Smooth muscle cell (in vitro differentiated cells): ENCODE data around the gene SLC43A2. TPM values are rescaled to one million over a fixed set of nuclear protein-coding genes. Genes with fewer than 3 reads are reported as not detected.
A peak's percentile ranks its signal among the peaks of the same experiment; 100 is the strongest.

Source experiments
- DNase-seq: peaks from one replicate; lab custom pipeline; 2025; ENCODE audit not compliant: unreplicated experiment; lab: John Stamatoyannopoulos, UW
- H2AFZ ChIP-seq: fragments of 200-600 bp; sonication (generic); 2 replicates; pipeline ENCODE4 v1.6.0; 2016; ENCODE audit warnings: antibody characterized with exemption, low read depth, mild to moderate bottlenecking
- H3F3A ChIP-seq: fragments of 200-600 bp; sonication (generic); 2 replicates; pipeline ENCODE4 v1.6.0; 2017; ENCODE audit warnings: antibody characterized with exemption, low read depth
- H3K27ac ChIP-seq: fragments of 200-600 bp; sonication (generic); 2 replicates; pipeline ENCODE4 v1.5.1; 2016; ENCODE audit warnings: low read depth, mild to moderate bottlenecking
- H3K27me3 ChIP-seq: fragments of 200-600 bp; sonication (generic); 2 replicates; pipeline ENCODE4 v1.6.1; 2016; ENCODE audit warnings: low read depth, mild to moderate bottlenecking
- H3K36me3 ChIP-seq: fragments of 200-600 bp; sonication (generic); 2 replicates; pipeline ENCODE4 v1.5.1; 2016; ENCODE audit warnings: low read depth
- H3K4me1 ChIP-seq: fragments of 200-600 bp; sonication (generic); 2 replicates; pipeline ENCODE4 v1.5.1; 2016; ENCODE audit warnings: low read depth
- H3K4me2 ChIP-seq: fragments of 200-600 bp; sonication (generic); 2 replicates; pipeline ENCODE4 v1.6.0; 2016; ENCODE audit warnings: mild to moderate bottlenecking
- H3K4me3 ChIP-seq: fragments of 200-600 bp; sonication (generic); 2 replicates; pipeline ENCODE4 v1.5.1; 2016; ENCODE audit warnings: mild to moderate bottlenecking
- H3K79me2 ChIP-seq: fragments of 200-600 bp; sonication (generic); 2 replicates; pipeline ENCODE4 v1.6.0; 2016; ENCODE audit warnings: low read depth, mild to moderate bottlenecking
- H3K9ac ChIP-seq: fragments of 200-600 bp; sonication (generic); 2 replicates; pipeline ENCODE4 v1.6.0; 2016; ENCODE audit warnings: low read depth
- H3K9me3 ChIP-seq: fragments of 200-600 bp; sonication (generic); replicated peaks from 2 replicates; pipeline ENCODE4 v1.5.1; 2016; ENCODE audit warnings: low read depth
- H4K20me1 ChIP-seq: fragments of 200-600 bp; sonication (generic); 2 replicates; pipeline ENCODE4 v1.6.0; 2016; ENCODE audit warnings: low read depth
- CTCF ChIP-seq: fragments of 200-600 bp; sonication (generic); IDR thresholded peaks from 2 replicates; pipeline ENCODE4 v1.5.1; 2017; ENCODE audit warnings: borderline replicate concordance, mild to moderate bottlenecking, antibody characterized with exemption; ENCODE audit not compliant: insufficient read depth, poor library complexity, severe bottlenecking
- WGBS: methylation state at CpG from one replicate; pipeline ENCODE4 v1.1.7; 2016; ENCODE audit warnings: low lambda C conversion rate; 5-methylcytosine and 5-hydroxymethylcytosine counted together
- polyA plus RNA-seq: library from polyadenylated mRNA; unstranded; fragments of >200 nt; fragmentation: Nextera tagmentation; extraction: Ambion mirVana; gene quantifications from 2 replicates; pipeline ENCODE4 v1.2.1, GENCODE V29; 2016
- total RNA-seq: library from RNA; depleted of rRNA; stranded (reverse); fragments of >200 nt; gene quantifications from 2 replicates; pipeline ENCODE4 v1.2.3, GENCODE V29; 2014

The SLC43A2 gene
- total and polyA plus RNA-seq, 2 experiments from 2014 or later = 3.8 to 5.3 TPM

GRCh38 chr17:1577182-1577581 is 51.5 kb downstream of the SLC43A2 start:
- TF ChIP-seq CTCF = no peak
- no peaks in the 10 kb centered on the region for H3K36me3 ChIP-seq
- no peak overlapping the region for H3K9ac ChIP-seq
- no peak overlapping the region for H3K4me2 ChIP-seq
- peak overlapping the region; percentile 67 for H3K27ac ChIP-seq
- no peaks in the 10 kb centered on the region for H3K79me2 ChIP-seq
- H2AFZ ChIP-seq = no peak overlapping the region
- peaks cover 5% of the 10 kb centered on the region for H3F3A ChIP-seq
- no peaks in the 10 kb centered on the region for H3K9me3 ChIP-seq
- H4K20me1 ChIP-seq = no peaks in the 10 kb centered on the region
- H3K4me3 ChIP-seq = no peak overlapping the region
- DNase-seq = peak; percentile 65
- no peaks in the 10 kb centered on the region for H3K27me3 ChIP-seq
- no peaks in the 10 kb centered on the region for H3K4me1 ChIP-seq
- WGBS = 12% methylated on average over 12 of the region's 12 CpGs

GRCh38 chr17:1576500-1576899 is 52.1 kb downstream of the SLC43A2 start:
- Histone ChIP-seq H3K36me3 (no peaks in the 10 kb centered on the region), H3K4me2 (no peak overlapping the region), H3K9me3 (no peaks in the 10 kb centered on the region), H3K79me2 (no peaks in the 10 kb centered on the region), H2AFZ (no peak overlapping the region), H3K27me3 (no peaks in the 10 kb centered on the region), H4K20me1 (no peaks in the 10 kb centered on the region), H3K9ac (no peak overlapping the region), H3K4me1 (no peaks in the 10 kb centered on the region), H3F3A (peaks cover 5% of the 10 kb centered on the region), H3K4me3 (no peak overlapping the region), H3K27ac (peak overlapping the region; percentile 67)
- no peak for TF ChIP-seq CTCF
- WGBS = 97% methylated on average over 15 of the region's 15 CpGs
- DNase-seq = no peak

DNA sequence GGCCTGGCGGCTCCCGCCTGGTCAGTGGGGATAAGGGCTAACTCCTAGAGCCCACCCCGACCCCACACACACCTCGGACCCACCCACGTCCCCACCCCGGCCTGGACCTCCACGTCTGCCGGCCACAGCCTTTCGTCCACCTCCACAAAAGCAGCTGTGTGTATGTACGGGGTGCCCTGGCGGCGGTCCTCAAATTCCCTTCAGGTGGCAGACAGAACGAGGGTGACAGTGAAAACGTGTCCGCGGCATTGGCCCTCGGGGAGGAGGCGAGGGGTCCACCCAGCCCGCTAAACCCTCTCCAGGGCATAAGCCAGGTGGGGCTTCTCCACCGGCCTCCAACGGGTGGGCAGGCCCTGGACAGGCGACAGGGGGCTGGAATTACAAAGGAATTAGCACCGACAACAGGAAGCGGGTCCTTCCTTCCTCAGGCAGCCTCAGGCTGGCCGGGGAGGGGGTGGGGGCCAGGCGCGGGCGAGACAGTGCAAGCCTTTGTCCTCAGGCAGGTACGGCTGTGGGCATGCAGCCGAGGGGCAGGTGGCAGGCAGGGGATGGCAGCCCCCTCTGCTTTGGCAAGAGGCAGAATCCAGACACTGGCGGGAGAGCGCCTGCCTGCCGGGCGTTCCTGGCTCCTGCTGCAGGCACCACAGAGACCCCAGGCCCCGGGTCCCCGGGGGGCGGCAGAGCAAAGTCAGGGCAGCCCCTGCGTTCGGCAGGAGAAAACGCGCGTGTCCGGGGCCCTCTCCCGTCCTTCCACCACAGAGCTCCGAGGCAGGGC is 53.8 kb downstream of the SLC43A2 start:
- no peak for DNase-seq
- no peak overlapping the region for H2AFZ ChIP-seq

More for the DNA sequence above, 53.8 kb downstream of the SLC43A2 start:
- no peak overlapping the region for H3K4me3 ChIP-seq
- no peaks in the 10 kb centered on the region for H3K27me3 ChIP-seq
- H3K4me1 ChIP-seq = no peaks in the 10 kb centered on the region
- H4K20me1 ChIP-seq = no peaks in the 10 kb centered on the region
- H3F3A ChIP-seq = peaks cover 5% of the 10 kb centered on the region
- TF ChIP-seq CTCF = no peak
- H3K79me2 ChIP-seq = no peaks in the 10 kb centered on the region
- no peaks in the 10 kb centered on the region for H3K36me3 ChIP-seq
- no peaks in the 10 kb centered on the region for H3K9me3 ChIP-seq
- 60% methylated on average over 41 of the region's 45 CpGs for WGBS
- no peak overlapping the region for H3K4me2 ChIP-seq
- no peak overlapping the region for H3K9ac ChIP-seq
- H3K27ac ChIP-seq = no peak overlapping the region
